Aorta (tissue), 5 donors: ENCODE data around the gene PPIP5K1. TPM values are rescaled to one million over a fixed set of nuclear protein-coding genes. Genes with fewer than 3 reads are reported as not detected.
A peak's percentile ranks its signal among the peaks of the same experiment; 100 is the strongest.

ENCODE experiments used
- ATAC-seq: fragments of 200-7000 bp; cut with Tn5 transposase; one replicate; pipeline ENCODE4 v1.9.1; 2022; ENCODE audit warnings: moderate library complexity; ENCODE audit not compliant: low FRiP score
- DNase-seq, 2 donors: peaks; one replicate each; pipeline ENCODE4 v3.0.0-alpha.2; 2020
- H3K27ac ChIP-seq, 2 donors: one replicate each; pipeline ENCODE4 v1.5.1; 2013; ENCODE audit warnings: low read length in 2 of 2, mild to moderate bottlenecking in 2 of 2, moderate library complexity in 2 of 2, control low read depth in 1 of 2, inconsistent platforms in 1 of 2, low read depth in 1 of 2
- H3K27me3 ChIP-seq, 2 donors: one replicate each; pipeline ENCODE4 v1.6.1; 2013; ENCODE audit warnings: control low read depth in 1 of 2, low read length in 1 of 2, mild to moderate bottlenecking in 1 of 2, moderate library complexity in 1 of 2; ENCODE audit not compliant: insufficient read depth in 2 of 2, control insufficient read depth in 1 of 2
- H3K36me3 ChIP-seq, 2 donors: one replicate each; pipeline ENCODE4 v1.6.1; 2013; ENCODE audit warnings: control low read depth in 1 of 2, low read length in 1 of 2, mild to moderate bottlenecking in 1 of 2; ENCODE audit not compliant: insufficient read depth in 2 of 2, control insufficient read depth in 1 of 2
- H3K4me1 ChIP-seq, 2 donors: one replicate each; pipeline ENCODE4 v1.6.1; 2013; ENCODE audit warnings: low read length in 2 of 2, control low read depth in 1 of 2, mild to moderate bottlenecking in 1 of 2, moderate library complexity in 1 of 2; ENCODE audit not compliant: insufficient read depth in 2 of 2, control insufficient read depth in 1 of 2
- H3K4me3 ChIP-seq, 2 donors: one replicate each; pipeline ENCODE4 v1.5.1; 2013; ENCODE audit warnings: low read length in 2 of 2, control low read depth in 1 of 2, mild to moderate bottlenecking in 1 of 2
- H3K9me3 ChIP-seq: one replicate; pipeline ENCODE4 v1.6.1; 2013; ENCODE audit warnings: mild to moderate bottlenecking, low read length; ENCODE audit not compliant: control insufficient read depth
- WGBS, 2 donors: extraction: QIAGEN DNeasy Blood & Tissue Kit; methylation state at CpG; one replicate each; pipeline ENCODE4 v1.1.7; 2013; 5-methylcytosine and 5-hydroxymethylcytosine counted together
- intact Hi-C, 2 donors: fragments of 100-400 bp; cut with DNase I; formaldehyde crosslinking; loops; one replicate each; pipeline versions ENCODE4 v1.14.2 to v1.15.0; 2022
- polyA plus RNA-seq, 2 donors: library from polyadenylated mRNA; stranded (reverse); fragments of 200-250 nt; gene quantifications; one replicate each; pipeline ENCODE4 v1.2.3, GENCODE V29; 2013
- total RNA-seq, 2 donors: library from RNA; stranded (reverse); fragmentation: NEBNext Ultra II Directional; extraction: Animal tissue kit (Norgen Biotek cat#: 25700); gene quantifications; one replicate each; pipeline ENCODE4 v1.2.1, GENCODE V29; 2021
- donor health status: healthy with polysubstance abuse.
- donor health status: Bipolar disorder and iron deficiency.
- donor health status: DM: no; HTN: no; CAD: no.
- donor health status: DM: no; HTN: no; CAD: no.
- donor health status: DM: yes; HTN: yes; CAD: no.

Gene PPIP5K1
- total and polyA plus RNA-seq, 4 donors: 8.3 to 53.7 (median 27.1) TPM

DNA sequence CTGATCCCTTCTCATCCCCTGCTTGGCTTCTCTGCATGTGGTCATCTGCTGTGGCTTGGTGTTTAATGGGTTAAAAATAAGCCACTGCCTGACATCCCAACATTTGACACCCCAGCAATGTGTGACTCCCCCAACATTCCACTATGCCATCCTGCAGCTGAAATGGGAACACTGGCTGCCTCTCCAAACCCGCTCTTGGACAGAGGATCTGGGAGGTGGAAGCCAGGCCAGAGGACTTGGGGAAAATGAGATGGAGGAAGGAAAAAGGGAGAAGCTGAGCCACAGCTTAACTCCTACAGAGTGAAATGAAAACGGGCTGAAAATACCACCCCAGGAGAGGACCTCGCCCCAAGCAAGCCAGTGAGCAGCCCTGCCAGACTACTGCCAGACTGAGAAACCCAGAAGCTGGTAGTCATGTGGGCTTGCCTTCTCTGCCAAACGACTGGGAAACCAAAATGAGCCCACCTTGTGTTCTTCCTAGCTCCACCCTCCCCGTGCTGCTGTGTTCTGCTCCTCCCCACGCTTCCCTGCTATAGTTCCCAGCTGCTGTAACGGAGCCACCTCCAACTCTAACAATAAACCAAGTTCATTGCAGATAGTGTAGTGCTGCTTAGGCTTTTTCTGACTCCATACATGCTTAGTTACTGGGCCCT lies 58.9 kb downstream of the PPIP5K1 start:
- intact Hi-C loops: no loop called here
- ATAC-seq (no peak), DNase-seq (peak in 1 of 2 donors; percentile 35)
- no peaks in the 10 kb centered on the region for H3K36me3 ChIP-seq
- H3K4me1 ChIP-seq: no peaks in the 10 kb centered on the region
- 20 to 26% methylated on average over 7 of the region's 7 CpGs for WGBS, 2 donors
- H3K27me3 ChIP-seq: no peaks in the 10 kb centered on the region
- H3K4me3 ChIP-seq: no peak overlapping the region
- no peaks in the 10 kb centered on the region for H3K9me3 ChIP-seq
- peak overlapping the region in 1 of 2 donors; percentile 14 for H3K27ac ChIP-seq

DNA sequence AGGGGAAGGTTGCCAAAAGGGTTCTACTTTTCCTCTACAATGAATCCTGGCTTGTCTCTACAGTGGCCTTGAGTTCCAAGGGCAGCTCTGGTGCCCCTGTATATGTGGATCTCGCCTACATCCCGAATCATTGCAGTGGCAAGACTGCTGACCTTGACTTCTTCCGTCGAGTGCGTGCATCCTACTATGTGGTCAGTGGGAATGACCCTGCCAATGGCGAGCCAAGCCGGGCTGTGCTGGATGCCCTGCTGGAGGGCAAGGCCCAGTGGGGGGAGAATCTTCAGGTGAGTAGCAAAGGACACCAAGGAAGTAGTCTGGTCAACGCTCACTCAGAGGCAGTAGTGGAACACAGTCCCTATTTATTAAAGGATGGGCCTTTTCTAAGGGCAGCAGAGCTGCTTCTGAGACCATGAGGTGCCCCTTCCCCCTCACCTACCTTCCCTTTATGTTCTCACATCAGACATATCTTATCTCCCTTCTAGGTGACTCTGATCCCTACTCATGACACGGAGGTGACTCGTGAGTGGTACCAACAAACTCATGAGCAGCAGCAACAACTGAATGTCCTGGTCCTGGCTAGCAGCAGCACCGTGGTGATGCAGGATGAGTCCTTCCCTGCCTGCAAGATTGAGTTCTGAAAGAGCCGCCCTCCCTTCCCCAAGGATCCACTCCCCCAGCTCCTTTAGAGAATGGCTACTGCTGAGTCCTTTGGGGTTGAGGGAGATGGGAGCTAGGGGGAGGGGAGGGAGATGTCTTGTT lies 60.2 kb downstream of the PPIP5K1 start:
- no peaks in the 10 kb centered on the region for H3K4me1 ChIP-seq
- H3K4me3 ChIP-seq: no peak overlapping the region
- ATAC-seq (no peak), DNase-seq (no peak)
- H3K27me3 ChIP-seq: no peaks in the 10 kb centered on the region
- no peaks in the 10 kb centered on the region for H3K36me3 ChIP-seq
- peaks cover 1% of the 10 kb centered on the region for H3K9me3 ChIP-seq
- no peak overlapping the region for H3K27ac ChIP-seq
- intact Hi-C loops: no loop called here
- 93% methylated on average over 12 of the region's 12 CpGs for WGBS, 2 donors

DNA sequence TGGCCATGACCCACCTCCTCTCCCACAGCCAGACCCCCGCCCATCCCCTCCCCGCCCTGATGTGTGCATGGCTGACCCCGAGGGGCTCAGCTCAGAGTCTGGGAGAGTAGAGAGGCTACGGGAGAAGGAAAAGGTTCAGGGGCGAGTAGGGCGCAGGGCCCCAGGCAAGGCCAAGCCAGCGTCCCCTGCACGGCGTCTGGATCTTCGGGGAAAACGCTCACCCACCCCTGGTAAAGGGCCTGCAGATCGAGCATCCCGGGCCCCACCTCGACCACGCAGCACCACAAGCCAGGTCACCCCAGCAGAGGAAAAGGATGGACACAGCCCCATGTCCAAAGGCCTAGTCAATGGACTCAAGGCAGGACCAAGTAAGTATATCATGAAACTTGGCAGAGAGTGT lies 60.9 kb downstream of the PPIP5K1 start:
- intact Hi-C loops: no loop called here
- H3K36me3 ChIP-seq: no peaks in the 10 kb centered on the region
- ATAC-seq: no peak

DNA sequence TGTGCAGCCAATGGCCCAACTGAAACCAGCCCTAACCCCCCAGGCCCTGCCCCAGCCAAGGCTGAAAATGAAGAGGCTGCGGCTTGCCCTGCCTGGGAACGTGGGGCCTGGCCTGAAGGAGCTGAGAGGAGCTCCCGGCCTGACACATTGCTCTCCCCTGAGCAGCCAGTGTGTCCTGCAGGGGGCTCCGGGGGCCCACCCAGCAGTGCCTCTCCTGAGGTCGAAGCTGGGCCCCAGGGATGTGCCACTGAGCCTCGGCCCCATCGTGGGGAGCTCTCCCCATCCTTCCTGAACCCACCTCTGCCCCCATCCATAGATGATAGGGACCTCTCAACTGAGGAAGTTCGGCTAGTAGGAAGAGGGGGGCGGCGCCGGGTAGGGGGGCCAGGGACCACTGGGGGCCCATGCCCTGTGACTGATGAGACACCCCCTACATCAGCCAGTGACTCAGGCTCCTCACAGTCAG lies 61.4 kb downstream of the PPIP5K1 start:
- H3K27ac ChIP-seq: no peak overlapping the region
- H3K27me3 ChIP-seq: no peaks in the 10 kb centered on the region
- no peaks in the 10 kb centered on the region for H3K4me1 ChIP-seq
- intact Hi-C loops: no loop called here
- H3K4me3 ChIP-seq: no peak overlapping the region
- ATAC-seq: no peak
- no peak for DNase-seq
- H3K36me3 ChIP-seq: no peaks in the 10 kb centered on the region
- peaks cover 5% of the 10 kb centered on the region for H3K9me3 ChIP-seq
- WGBS, 2 donors: 84 to 88% methylated on average over 11 of the region's 11 CpGs

More for the DNA sequence above, 60.9 kb downstream of the PPIP5K1 start:
- peaks cover 1% of the 10 kb centered on the region for H3K9me3 ChIP-seq
- H3K4me3 ChIP-seq: no peak overlapping the region
- no peaks in the 10 kb centered on the region for H3K4me1 ChIP-seq
- no peak for DNase-seq
- no peaks in the 10 kb centered on the region for H3K27me3 ChIP-seq
- H3K27ac ChIP-seq: no peak overlapping the region
- 95 to 96% methylated on average over 15 of the region's 15 CpGs for WGBS, 2 donors

DNA sequence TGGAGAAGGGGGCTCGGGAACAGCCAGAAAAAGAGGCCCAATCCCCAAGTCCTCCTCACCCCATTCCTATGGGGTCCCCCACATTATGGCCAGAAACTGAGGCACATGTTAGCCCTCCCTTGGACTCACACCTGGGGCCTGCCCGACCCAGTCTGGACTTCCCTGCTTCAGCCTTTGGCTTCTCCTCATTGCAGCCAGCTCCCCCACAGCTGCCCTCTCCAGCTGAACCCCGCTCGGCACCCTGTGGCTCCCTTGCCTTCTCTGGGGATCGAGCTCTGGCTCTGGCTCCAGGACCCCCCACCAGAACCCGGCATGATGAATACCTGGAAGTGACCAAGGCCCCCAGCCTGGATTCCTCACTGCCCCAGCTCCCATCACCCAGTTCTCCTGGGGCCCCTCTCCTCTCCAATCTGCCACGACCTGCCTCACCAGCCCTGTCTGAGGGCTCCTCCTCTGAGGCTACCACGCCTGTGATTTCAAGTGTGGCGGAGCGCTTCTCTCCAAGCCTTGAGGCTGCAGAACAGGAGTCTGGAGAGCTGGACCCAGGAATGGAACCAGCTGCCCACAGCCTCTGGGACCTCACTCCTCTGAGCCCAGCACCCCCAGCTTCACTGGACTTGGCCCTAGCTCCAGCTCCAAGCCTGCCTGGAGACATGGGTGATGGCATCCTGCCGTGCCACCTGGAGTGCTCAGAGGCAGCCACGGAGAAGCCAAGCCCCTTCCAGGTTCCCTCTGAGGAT lies 62.0 kb downstream of the PPIP5K1 start:
- ATAC-seq: no peak
- Histone ChIP-seq H3K27me3 (no peaks in the 10 kb centered on the region), H3K4me3 (no peak overlapping the region), H3K4me1 (no peaks in the 10 kb centered on the region), H3K27ac (no peak overlapping the region), H3K36me3 (peaks cover under 1 to 3% of the 10 kb centered on the region in 2 donors), H3K9me3 (peaks cover 7% of the 10 kb centered on the region)
- intact Hi-C loops: no loop called here
- 89 to 90% methylated on average over 12 of the region's 12 CpGs for WGBS, 2 donors
- DNase-seq: no peak

DNA sequence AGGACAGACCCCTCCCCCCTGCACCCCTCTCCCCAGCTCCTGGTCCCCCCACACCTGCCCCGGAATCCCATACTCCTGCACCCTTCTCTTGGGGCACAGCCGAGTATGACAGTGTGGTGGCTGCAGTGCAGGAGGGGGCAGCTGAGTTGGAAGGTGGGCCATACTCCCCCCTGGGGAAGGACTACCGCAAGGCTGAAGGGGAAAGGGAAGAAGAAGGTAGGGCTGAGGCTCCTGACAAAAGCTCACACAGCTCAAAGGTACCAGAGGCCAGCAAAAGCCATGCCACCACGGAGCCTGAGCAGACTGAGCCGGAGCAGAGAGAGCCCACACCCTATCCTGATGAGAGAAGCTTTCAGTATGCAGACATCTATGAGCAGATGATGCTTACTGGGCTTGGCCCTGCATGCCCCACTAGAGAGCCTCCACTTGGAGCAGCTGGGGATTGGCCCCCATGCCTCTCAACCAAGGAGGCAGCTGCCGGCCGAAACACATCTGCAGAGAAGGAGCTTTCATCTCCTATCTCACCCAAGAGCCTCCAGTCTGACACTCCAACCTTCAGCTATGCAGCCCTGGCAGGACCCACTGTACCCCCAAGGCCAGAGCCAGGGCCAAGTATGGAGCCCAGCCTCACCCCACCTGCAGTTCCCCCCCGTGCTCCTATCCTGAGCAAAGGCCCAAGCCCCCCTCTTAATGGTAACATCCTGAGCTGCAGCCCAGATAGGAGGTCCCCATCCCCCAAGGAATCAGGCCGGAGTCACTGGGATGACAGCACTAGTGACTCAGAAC lies 62.8 kb downstream of the PPIP5K1 start:
- H3K9me3 ChIP-seq: peaks cover 9% of the 10 kb centered on the region
- no peaks in the 10 kb centered on the region for H3K4me1 ChIP-seq
- WGBS, 2 donors: 87 to 89% methylated on average over 9 of the region's 9 CpGs
- no peaks in the 10 kb centered on the region for H3K27me3 ChIP-seq
- H3K27ac ChIP-seq: no peak overlapping the region
- intact Hi-C loops: no loop called here
- ATAC-seq: no peak
- peaks cover 5 to 6% of the 10 kb centered on the region in 2 donors for H3K36me3 ChIP-seq
- no peak overlapping the region for H3K4me3 ChIP-seq
- DNase-seq: no peak

DNA sequence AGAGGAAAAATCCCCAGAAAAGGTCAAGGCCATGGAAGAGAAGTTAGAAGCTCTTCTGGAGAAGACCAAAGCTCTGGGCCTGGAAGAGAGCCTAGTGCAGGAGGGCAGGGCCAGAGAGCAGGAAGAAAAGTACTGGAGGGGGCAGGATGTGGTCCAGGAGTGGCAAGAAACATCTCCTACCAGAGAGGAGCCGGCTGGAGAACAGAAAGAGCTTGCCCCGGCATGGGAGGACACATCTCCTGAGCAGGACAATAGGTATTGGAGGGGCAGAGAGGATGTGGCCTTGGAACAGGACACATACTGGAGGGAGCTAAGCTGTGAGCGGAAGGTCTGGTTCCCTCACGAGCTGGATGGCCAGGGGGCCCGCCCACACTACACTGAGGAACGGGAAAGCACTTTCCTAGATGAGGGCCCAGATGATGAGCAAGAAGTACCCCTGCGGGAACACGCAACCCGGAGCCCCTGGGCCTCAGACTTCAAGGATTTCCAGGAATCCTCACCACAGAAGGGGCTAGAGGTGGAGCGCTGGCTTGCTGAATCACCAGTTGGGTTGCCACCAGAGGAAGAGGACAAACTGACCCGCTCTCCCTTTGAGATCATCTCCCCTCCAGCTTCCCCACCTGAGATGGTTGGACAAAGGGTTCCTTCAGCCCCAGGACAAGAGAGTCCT lies 63.6 kb downstream of the PPIP5K1 start:
- ATAC-seq: no peak
- no peak for DNase-seq

DNA sequence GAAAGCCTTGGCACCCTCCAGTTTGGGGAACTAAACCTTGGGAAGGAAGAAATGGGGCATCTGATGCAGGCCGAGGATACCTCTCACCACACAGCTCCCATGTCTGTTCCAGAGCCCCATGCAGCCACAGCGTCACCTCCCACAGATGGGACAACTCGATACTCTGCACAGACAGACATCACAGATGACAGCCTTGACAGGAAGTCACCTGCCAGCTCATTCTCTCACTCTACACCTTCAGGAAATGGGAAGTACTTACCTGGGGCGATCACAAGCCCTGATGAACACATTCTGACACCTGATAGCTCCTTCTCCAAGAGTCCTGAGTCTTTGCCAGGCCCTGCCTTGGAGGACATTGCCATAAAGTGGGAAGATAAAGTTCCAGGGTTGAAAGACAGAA lies 64.9 kb downstream of the PPIP5K1 start:
- ATAC-seq: no peak
- Histone ChIP-seq H3K36me3 (peaks cover 15 to 16% of the 10 kb centered on the region in 2 donors), H3K27ac (no peak overlapping the region), H3K4me1 (no peaks in the 10 kb centered on the region), H3K9me3 (peaks cover 17% of the 10 kb centered on the region), H3K4me3 (no peak overlapping the region), H3K27me3 (no peaks in the 10 kb centered on the region)
- DNase-seq: no peak
- intact Hi-C loops: no loop called here
- WGBS, 2 donors: 94 to 95% methylated on average over 4 of the region's 4 CpGs

More for the DNA sequence above, 63.6 kb downstream of the PPIP5K1 start:
- H3K9me3 ChIP-seq: peaks cover 15% of the 10 kb centered on the region
- H3K27ac ChIP-seq: no peak overlapping the region
- H3K36me3 ChIP-seq: peaks cover 12 to 13% of the 10 kb centered on the region in 2 donors
- intact Hi-C loops: no loop called here
- 90 to 91% methylated on average over 11 of the region's 11 CpGs for WGBS, 2 donors
- no peaks in the 10 kb centered on the region for H3K4me1 ChIP-seq
- H3K27me3 ChIP-seq: no peaks in the 10 kb centered on the region
- H3K4me3 ChIP-seq: no peak overlapping the region
